Measurements from ENCODE around the gene SIK3.
"Not testable (repeated sequence)": the region's sequence is repeated elsewhere in the genome, so short reads cannot be mapped to it uniquely, and the experiment has no call there.

The SIK3 gene

DNA sequence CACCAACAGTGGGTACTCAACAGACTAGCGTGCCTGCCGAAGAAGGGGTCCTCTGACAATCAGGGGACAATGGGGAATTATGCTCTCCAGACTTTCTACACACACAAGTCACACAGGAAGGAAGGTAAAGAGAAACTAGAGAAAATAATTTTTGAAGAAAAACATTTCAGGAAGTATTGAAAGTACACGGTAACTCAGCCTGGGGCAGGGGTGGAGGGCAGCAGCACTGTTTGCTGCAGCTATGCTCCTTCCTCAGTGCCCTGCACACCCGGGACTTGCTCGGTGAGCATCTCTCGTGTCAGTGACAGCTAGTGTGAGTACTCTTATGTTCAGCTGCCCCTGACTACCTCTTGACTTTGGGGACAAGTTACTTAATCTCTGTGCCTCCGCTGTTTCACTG is 242.8 kb downstream of the SIK3 start:
- no peak for DNase-seq

DNA sequence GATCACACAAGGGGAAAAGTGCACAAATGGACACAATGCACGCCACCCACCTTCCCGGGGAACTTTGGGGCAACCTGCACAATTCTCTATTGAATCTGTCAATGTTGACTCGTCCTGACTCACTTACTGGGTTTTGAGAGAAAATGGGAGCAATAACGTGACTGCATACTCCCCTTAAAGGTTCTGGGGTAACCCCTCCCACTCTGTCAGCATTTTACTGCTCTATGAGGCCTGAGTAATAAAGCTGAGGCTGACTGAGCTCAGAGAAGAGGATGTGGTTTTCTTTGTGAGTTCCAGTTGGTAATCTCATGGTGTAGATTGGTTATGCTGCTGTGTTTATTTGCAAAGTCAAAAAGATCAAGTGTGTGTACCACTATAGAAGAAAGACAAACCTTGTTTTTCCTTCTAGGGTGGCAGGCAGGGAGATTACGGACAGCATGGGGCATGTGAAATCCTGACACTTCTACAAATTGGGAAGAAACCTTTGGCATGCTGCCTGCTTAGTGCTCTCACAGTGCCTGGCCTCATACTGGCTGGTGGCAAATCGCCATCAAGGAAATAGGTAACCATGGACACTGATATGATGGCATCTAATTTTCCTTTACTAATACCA is 244.7 kb downstream of the SIK3 start:
- peak; percentile 67 for DNase-seq

DNA sequence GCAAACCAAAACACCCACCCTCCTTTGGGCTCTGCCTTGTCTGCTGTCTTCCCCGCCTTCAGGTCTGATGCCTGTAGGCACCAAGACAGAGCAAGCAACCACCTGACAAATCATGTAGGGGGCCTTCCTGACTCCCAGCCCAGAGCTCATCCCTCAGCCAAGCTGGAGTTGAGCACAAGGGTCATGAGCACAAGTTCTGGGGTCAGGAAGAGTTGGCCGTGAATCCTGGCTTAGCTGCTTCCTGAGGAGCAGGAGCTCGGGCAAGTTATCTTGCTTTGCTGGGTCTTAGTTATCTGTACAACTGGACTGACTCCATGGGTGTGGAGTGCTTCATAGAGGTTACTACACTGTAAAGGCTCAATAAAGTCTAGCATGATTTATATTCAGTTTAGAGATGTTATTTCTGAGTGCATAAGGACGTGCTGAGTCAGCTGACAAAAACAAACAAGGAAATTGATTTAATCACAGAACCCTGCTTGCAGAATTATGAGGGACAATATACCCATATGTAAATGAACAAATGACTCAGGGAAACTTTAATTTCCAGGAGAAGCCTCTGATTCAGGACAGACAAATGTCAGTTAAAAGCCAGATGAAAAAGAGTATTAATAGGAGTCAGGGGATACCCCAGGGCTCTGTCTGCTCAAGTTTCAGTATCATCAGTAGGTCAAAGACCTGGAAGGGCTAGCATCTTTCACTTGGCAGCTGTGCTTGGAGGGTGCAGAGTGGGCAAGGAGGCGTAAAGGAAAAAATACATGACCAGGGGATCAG is 245.8 kb downstream of the SIK3 start:
- no peak for DNase-seq

DNA sequence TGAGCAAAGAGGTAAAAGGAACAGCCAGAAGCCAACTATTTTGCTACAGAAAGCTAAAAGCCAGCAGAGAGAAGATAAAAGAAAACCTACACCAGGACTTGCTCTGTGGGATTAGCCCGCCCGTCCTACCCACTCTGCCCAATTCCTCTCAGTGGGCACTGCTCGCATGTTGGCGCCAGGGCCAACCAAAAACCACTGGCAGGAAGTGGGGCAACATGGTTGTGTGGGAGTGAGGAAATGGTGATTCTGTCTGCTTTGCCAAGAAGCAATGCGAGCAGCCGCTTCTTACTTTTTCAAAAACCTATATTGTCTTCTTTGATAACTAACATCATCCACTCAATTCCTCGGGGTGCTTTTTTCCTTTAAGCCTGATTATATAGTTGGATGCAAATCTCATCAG is 246.6 kb downstream of the SIK3 start:
- peak; percentile 67 for DNase-seq

DNA sequence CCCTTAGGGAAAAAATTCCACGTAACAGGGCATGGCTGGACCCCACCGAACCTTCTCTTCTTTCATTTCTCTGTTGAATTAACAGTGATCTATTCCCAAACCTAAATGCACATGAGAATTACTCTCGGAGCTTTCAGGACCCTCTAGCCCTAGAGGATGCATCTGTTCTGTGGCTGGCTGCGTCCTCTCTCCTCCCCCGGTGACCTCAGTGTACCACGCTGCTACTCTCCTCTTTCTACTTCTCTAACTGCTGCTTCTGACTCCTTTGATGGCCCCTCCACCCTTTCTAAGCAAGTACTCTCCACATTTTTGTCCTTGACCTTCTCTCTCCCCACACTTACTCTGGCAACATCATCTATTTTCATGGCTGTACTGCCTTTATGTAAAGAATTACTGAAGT is 248.7 kb downstream of the SIK3 start:
- DNase-seq: no peak

DNA sequence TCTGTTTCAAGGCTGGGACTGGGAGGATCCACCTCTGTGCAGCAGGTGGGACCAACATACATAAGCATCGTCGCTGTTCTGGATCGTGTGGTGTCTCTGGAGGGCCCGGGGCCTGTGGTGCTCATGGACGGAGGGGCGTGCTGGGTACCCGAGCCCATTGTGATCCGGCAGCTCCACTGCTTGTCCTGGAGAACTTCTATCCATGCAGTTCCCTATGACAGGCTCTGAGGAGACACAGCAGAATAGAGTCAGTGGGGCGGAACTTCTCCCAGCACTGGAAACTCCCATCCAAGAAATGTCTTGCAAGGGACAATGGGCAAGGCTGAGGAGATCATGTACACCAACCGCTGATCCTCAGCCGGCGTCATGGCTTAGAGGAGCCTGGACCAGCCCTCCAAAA is 249.2 kb downstream of the SIK3 start:
- no peak for DNase-seq

DNA sequence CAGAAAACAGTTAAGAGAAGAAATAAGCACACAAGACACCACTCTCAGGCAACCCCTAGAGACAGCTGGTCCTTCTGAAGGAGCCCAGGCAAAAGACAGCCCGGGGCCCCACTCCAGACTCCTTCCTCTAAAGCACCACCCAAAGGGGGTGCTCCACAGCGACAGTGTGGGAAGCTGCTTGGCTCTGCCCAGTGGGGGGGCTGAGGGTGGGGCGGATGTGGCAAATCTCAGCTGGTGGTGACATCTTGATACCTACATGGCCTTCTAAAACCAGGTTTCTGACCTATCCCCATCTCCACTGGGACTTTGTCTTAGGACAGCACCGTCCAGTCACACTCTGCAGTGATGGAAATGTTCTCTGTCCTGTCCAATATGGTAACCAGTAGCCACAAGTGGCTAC is 250.6 kb downstream of the SIK3 start:
- DNase-seq: no peak

DNA sequence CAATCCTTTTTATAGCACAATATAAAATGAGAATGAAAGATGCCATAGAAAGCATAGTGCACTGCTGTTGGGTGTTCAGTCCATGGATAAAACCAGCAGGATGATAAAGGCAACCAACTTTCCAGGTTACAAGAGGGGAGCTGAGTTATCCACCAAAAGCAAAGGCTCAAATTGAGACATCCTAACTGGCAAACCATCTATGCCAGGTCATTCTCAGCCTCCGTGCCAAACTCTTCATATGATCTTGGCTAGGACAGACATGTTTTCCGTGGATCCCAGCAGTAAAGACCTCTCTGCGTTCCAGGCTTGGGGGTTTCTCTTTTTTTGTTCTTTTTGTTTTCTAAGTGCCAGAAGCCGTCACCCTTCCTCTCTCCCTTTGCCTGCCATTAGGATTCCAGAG is 253.5 kb downstream of the SIK3 start:
- DNase-seq: no peak

DNA sequence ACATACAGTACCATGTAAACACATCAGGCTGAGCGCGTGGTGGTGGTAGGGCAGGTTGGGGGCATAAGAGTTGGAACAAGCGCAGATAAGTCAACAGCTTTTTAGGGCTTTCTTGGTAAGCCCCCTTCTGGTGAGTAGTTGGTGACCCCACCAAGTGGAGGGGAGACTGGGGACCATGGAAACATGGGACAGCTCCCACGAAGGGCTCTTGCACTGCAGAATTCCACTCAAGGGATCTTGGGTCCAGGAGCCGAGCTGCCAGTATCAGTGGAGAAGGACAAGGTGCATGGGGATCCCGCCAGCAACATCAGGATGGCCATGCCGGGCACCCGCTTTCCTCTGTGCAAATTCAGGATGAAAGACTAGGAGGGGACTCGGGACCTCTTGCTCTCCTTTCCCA is 254.6 kb downstream of the SIK3 start:
- DNase-seq: no peak

DNA sequence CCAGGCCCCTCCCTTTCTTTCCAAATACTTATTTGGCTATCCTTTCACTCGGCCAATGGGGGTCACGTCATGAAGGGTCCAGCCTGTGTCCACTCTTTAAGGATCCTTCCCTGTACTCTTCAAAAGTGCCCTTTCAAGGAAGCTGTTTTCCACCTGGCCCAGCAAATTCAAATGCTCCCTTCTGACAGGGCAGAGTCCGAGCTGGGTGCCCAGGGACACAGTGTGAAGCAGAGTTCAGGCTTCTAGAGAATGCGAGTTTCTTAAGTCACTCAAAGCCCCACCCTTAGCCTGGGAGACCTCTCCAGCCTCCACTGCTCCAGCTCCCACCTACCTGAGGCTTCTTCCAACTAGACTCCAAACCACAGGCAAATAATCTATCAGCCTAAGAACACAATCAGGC is 255.3 kb downstream of the SIK3 start:
- no peak for DNase-seq

DNA sequence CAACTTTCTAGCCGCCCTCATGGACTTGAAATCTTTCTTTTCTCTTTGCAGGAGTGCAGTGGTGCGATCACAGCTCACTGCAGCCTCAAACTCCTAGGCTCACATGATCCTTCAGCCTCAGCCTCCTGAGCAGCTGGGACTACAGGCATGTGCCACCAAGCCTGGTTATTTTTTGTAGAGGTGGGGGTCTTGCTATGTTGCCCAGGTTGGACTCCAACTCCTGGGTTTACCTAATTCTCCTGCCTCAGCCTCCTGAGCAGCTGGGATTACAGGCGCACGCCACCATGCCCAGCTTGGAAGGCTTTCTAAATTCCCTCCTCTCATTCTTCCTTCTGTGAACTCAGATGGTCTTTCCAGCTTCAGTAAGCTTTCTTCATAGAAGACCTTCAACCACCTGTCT is 256.1 kb downstream of the SIK3 start:
- DNase-seq: no peak

DNA sequence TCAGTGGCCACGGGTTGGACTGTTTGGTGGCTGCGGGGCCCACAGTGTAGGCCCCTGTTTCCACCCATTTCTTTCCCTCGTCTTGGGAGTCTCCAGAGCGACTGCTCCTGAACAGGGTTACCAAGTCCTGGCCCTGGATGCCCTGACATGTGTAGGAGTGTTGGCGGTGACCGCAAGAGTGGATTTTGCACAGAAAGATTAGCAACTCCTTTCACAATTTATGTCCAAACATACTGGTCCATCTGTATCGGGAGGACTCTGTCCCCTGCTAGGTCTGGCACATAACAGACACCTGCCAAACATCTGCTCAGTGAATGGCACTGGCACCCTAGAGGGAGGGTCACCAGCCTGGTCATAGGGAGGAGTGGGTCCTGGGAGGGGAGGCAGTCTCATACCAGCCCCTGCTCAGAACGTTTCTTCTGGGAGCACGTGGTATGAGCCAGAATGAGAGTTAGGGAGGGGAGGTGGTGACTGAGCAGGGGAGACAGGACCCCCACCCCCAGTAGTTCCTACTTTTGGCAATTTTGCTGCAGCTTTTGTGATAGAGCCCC is 257.4 kb downstream of the SIK3 start:
- no peak for DNase-seq

DNA sequence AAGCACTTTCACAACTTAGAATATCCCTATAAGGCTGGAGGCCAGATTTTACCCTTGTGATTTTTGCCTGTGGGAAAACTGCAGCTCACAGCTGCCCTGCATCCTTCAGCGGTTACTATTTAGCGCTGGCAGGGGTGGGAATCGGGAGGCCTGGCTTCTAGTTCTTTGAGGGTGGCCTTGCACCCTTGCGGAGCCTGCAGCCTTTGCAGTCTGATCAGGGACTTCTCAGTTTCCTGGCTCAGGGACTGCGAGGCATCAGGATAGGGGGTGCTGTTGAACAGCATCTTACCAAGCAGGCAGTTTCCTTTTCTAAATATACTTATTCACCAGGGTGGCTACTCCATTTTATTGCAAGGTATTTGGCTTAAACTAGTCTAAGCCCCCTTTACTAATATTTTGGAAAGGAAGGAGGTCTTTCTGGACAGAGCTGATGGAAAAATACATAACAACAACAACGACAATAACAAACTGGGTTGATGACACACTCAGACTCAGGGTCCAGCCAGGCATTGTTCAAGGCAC is 257.9 kb downstream of the SIK3 start:
- DNase-seq: no peak

DNA sequence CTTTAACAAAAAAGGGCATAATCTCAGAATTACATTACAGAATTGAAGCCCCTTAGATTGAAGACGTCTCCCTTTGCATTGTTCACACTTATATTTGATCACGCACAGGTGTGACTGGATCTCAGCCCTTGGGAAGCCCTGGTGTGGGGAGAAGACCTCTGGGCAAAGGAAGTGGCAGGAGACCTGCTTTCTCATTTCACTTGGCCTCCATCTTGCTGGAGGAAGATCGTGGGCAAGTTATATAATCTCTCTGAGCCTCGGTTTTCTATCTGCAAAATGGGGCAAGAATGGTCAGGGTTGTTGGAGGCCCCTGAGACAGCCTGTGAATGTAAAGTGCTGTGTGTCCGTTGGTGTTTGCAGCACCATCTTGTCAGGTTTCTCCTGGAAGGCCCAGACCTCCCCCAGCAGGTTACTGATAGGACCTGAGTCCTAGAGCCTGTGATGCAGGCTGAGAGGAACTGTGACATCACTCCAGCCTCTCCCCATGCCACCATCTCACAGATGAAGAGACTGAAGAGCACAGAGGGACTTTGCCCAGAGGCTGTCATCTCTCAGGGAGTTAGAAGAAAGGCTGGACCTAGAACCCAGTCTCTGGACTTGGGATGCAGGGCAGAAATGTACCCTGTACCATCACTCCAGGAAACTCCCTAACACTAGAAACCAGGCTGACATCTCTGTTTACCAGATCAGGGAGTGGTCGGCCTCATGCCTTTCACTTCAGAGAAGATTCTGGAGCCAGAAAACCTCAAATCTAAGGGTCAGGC is 259.7 kb downstream of the SIK3 start:
- no peak for DNase-seq

DNA sequence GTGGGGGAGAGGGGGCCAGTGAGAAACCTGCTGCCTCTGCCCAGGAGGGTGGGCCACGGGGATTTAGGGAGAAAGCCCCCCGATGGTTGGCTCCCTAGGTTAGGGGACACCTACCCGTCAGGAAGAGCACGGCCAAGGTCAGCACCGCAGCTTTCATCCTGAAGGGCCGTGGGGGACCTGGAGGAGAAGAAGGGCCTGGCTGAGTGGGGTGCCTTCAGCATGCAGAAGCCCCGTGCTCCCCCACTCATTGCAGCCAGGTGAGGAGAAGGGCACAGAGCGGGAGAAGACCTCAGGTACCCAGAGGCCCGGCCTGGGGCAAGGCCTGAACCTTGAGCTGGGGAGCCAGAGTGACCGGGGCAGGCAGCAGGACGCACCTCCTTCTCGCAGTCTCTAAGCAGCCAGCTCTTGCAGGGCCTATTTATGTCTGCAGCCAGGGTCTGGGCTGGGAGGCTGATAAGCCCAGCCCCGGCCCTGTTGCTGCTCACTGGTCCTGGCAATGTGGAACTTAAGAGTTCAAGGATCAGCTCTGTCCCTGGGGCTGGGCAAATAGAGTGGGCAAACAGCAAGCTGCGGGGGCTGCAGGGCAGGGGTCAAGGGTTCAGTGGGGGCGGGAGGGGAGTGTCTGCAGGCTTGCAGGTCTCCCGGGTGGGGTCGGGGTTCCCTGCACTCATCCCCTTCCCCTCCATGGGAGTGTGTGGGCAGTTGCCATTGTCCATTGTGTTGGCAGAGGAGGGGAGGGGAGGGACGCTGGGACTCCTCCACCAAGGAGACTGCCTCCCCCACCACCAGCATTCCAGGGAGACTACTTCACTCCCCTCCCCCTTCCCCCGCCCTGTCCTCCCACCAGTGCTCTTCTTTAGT is 260.8 kb downstream of the SIK3 start, which contains the start of gene APOA1:
APOA1 (minus strand) TSS at position 392 of the 861 bp plus-strand sequence; CDS start at position 157, 235 bp downstream.
- DNase-seq: no peak

DNA sequence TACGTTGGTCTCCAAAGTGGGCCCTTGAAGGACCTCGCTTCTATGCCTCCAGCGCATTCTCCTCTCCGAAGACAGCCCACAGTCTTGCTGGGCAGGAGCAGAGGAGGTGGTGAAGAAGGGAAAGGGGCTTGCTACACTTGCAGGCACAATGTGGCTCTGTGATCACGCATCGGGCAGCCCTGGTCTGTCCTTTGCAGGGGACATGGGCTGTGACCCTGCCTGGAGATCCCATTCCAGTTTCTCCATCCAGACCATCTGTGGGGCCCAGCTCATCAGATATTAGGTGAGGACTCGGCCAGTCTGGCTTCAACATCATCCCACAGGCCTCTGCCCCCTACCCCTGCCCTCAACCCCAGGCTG is 261.6 kb downstream of the SIK3 start:
- no peak for DNase-seq

DNA sequence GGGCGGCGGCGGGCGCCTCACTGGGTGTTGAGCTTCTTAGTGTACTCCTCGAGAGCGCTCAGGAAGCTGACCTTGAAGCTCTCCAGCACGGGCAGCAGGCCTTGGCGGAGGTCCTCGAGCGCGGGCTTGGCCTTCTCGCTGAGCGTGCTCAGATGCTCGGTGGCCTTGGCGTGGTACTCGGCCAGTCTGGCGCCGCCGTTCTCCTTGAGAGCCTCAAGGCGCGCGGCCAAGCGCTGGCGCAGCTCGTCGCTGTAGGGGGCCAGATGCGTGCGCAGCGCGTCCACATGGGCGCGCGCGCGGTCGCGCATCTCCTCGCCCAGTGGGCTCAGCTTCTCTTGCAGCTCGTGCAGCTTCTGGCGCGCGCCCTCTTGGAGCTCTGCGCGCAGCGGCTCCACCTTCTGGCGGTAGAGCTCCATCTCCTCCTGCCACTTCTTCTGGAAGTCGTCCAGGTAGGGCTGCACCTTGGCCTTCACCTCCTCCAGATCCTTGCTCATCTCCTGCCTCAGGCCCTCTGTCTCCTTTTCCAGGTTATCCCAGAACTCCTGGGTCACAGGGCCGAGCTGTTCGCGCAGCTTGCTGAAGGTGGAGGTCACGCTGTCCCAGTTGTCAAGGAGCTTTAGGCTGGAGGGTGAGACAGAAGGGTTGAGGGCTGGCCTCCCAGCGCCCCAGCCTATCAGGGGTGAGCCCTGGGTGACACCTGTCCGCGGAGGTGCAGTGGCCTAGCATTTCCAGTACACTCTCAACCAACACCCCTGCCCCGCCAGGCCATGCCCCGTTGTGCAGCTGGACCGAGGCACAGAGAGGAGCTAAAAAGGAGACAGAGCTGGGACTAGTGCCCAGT is 262.2 kb downstream of the SIK3 start:
- DNase-seq: peak; percentile 89

DNA sequence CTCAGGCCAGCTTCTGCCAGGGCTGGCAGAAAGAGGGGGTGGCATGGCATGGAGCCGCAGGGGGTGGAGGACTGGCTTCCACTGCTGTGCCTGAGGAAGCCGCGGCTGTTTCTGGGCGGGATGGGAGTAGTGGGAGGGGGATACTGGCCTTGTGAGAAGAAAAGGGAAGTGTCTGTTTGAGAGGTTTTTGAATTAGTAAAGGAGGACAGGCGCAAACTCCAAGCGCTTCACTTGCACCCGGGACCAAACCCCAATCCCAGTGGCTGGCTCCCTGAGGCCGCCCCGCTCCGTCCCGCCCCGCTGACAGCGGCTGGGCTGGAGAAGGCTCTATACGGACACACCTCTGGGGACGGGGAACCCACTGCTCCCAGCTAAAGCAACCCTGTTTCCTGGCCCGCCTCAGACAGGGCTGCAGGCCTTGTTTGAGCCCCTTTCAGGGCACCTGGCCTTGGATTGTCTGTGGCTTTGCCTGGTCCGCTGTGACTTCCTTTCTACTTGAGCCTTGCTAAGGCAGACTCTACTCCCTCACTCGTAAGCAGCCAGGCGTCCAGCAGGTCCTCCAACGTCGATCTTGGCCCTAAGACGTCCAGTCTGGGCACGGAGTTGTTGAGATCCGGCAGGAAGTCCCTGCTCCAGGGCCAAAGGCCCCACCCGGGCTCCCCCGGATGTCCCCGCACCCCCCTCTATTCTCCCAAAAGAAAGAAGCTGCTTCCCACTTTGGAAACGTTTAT is 263.0 kb downstream of the SIK3 start:
- DNase-seq: no peak

DNA sequence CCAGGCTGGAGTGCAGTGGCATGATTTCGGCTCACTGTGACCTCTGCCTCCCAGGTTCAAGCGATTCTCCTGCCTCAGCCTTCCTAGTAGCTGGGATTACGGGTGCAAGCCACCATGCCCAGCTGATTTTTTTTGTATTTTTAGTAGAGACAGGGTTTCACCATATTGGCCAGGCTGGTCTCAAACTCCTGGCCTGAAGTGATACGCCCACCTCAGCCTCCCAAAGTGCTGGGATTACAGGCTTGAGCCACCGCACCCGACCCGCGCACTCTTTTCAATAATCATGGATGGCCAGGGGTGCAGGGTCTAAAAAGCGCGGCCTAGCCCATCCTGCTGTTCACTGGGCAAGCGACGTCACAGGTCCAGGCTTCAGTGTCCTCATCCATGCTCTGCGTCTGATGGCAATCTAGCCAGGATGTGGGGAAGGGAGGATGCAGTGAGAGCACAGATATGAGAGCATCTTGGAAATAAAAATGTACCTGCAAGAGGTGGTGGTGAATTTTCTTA is 263.6 kb downstream of the SIK3 start:
- not testable (repeated sequence) for DNase-seq

DNA sequence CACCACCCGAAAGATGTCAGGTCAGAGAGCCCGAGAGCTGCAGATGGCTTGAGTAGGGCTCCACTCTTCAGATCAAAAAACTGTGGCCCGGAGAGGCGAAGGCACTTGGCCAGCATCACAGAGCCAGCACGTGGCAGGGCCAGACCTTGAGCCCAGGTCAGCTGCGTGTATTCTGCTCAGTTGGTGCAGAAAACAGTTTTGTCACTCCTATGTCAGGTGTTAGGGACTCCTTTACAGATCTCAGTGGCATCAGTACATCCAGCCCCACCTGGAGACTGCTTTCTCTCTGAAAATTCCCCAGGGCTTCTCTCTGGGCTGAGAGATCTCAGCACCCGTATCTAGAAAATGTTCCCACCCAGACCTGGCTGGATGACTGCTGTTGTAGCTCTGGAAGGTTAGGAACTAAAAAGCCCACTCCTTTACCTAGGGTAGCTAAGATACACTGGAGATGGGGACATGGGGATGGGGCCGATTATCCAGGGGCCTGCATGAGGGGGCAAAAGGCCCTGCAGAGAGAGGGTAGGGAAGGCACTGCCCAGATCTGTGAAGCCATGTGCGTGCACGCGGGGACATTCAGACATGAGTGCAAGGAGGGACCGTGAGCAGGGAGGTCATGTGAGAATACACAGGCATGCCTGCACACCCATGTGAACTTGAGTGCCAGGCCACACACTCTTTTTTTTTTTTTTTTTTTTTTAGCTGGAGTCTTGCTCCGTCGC is 264.3 kb downstream of the SIK3 start:
- DNase-seq: no peak

Data from activated CD8-positive, alpha-beta memory T cell treated with anti-CD3 and anti-CD28 coated beads, Interleukin-2, amount 50 U/mL, for 48 hours (primary cell).